Astrocyte of the hippocampus (primary cell): Measurements from ENCODE around the gene HYAL3.
"Not testable (repeated sequence)": the region's sequence is repeated elsewhere in the genome, so short reads cannot be mapped to it uniquely, and the experiment has no call there.

Source experiments
- DNase-seq: peaks from one replicate; pipeline ENCODE4 v3.0.0; 2011; ENCODE audit warnings: low read depth, low spot score

HYAL3 gene

GRCh38 chr3:50271314-50271936, 27.8 kb downstream of the HYAL3 start:
- DNase-seq, result no peak

- no peak for DNase-seq
Measured at GRCh38 chr3:50270422-50271224, 28.6 kb downstream of the HYAL3 start.

- no peak for DNase-seq
Measured at GRCh38 chr3:50269977-50270413, 29.2 kb downstream of the HYAL3 start.

GRCh38 chr3:50269460-50269859, 29.7 kb downstream of the HYAL3 start:
- DNase-seq, result no peak

GRCh38 chr3:50268703-50269451, 30.3 kb downstream of the HYAL3 start, which contains the start of gene SEMA3B:
Gene SEMA3B (plus strand): TSS chr3:50269147. CDS start chr3:50269241, 94 bp downstream.
- peak; percentile 67 for DNase-seq

- no peak for DNase-seq
Measured at GRCh38 chr3:50268276-50268675, 30.9 kb downstream of the HYAL3 start.

- peak; percentile 67 for DNase-seq
Measured at GRCh38 chr3:50267280-50267913, 31.8 kb downstream of the HYAL3 start.

- no peak for DNase-seq
Measured at GRCh38 chr3:50266836-50267235, 32.4 kb downstream of the HYAL3 start.

- no peak for DNase-seq
Measured at GRCh38 chr3:50266017-50266416, 33.2 kb downstream of the HYAL3 start.

GRCh38 chr3:50265571-50265970, 33.6 kb downstream of the HYAL3 start:
- no peak for DNase-seq

- no peak for DNase-seq
Measured at GRCh38 chr3:50264964-50265485, 34.2 kb downstream of the HYAL3 start.

GRCh38 chr3:50264383-50264963, 34.7 kb downstream of the HYAL3 start:
- peak; percentile 99 for DNase-seq

GRCh38 chr3:50263478-50264382, 35.5 kb downstream of the HYAL3 start:
- no peak for DNase-seq

- no peak for DNase-seq
Measured at GRCh38 chr3:50262778-50263177, 36.4 kb downstream of the HYAL3 start.

- DNase-seq, result not testable (repeated sequence)
Measured at GRCh38 chr3:50262200-50262599, 37.0 kb downstream of the HYAL3 start.

- no peak for DNase-seq
Measured at GRCh38 chr3:50261505-50261904, 37.7 kb downstream of the HYAL3 start.

GRCh38 chr3:50260942-50261441, 38.2 kb downstream of the HYAL3 start:
- DNase-seq, result peak; percentile 57

- DNase-seq, result peak; percentile 98
Measured at GRCh38 chr3:50260027-50260941, 38.9 kb downstream of the HYAL3 start.
